Osteocyte (in vitro differentiated cells): ENCODE results near the gene PHGDH. TPM values are rescaled to one million over a fixed set of nuclear protein-coding genes. Genes with fewer than 3 reads are reported as not detected.
"Not testable (repeated sequence)": the region's sequence is repeated elsewhere in the genome, so short reads cannot be mapped to it uniquely, and the experiment has no call there.

Experiments
- DNase-seq: peaks from one replicate; pipeline ENCODE4 v3.0.0; 2021; ENCODE audit warnings: mixed read lengths; ENCODE audit not compliant: unreplicated experiment; ENCODE audit errors: extremely low spot score
- H3K27ac Mint-ChIP-seq: one replicate; pipeline ENCODE4 v1.8.0; 2021; ENCODE audit warnings: mild to moderate bottlenecking, mixed read lengths; ENCODE audit not compliant: unreplicated experiment
- H3K27me3 Mint-ChIP-seq: one replicate; pipeline ENCODE4 v1.8.0; 2021; ENCODE audit warnings: mixed read lengths; ENCODE audit not compliant: unreplicated experiment
- H3K36me3 Mint-ChIP-seq: one replicate; pipeline ENCODE4 v1.8.0; 2021; ENCODE audit warnings: mixed read lengths; ENCODE audit not compliant: unreplicated experiment
- H3K4me1 Mint-ChIP-seq: one replicate; pipeline ENCODE4 v1.8.0; 2021; ENCODE audit warnings: mixed read lengths; ENCODE audit not compliant: unreplicated experiment
- H3K4me3 Mint-ChIP-seq: one replicate; pipeline ENCODE4 v1.8.0; 2021; ENCODE audit warnings: mild to moderate bottlenecking, moderate library complexity, mixed read lengths; ENCODE audit not compliant: unreplicated experiment
- H3K9me3 Mint-ChIP-seq: one replicate; pipeline ENCODE4 v1.8.0; 2021; ENCODE audit warnings: mixed read lengths; ENCODE audit not compliant: unreplicated experiment
- CTCF ChIP-seq: fragments of 200-600 bp; sonication (generic); IDR thresholded peaks from 2 replicates; pipeline ENCODE4 v1.5.0; 2021; ENCODE audit warnings: antibody characterized with exemption, mild to moderate bottlenecking, moderate library complexity
- total RNA-seq: library from RNA; stranded (reverse); gene quantifications from 2 replicates; pipeline ENCODE4 v1.2.1, GENCODE V29; 2021

The PHGDH gene
- total RNA-seq, 1 donor from 2014 or later, result 271 TPM

GRCh38 chr1:119689511-119689910 is 22.2 kb upstream of the PHGDH start:
- H3K4me3 Mint-ChIP-seq, result no peak overlapping the region
- no peaks in the 10 kb centered on the region for H3K4me1 Mint-ChIP-seq
- no peaks in the 10 kb centered on the region for H3K36me3 Mint-ChIP-seq
- H3K27ac Mint-ChIP-seq, result no peak overlapping the region
- H3K9me3 Mint-ChIP-seq, result no peaks in the 10 kb centered on the region
- DNase-seq, result no peak
- TF ChIP-seq CTCF, result no peak
- H3K27me3 Mint-ChIP-seq, result peaks cover 55% of the 10 kb centered on the region

- H3K4me3 Mint-ChIP-seq, DNase-seq, H3K9me3 Mint-ChIP-seq, H3K4me1 Mint-ChIP-seq, H3K27ac Mint-ChIP-seq, H3K36me3 Mint-ChIP-seq: not testable (repeated sequence)
- peaks cover 69% of the 10 kb centered on the region for H3K27me3 Mint-ChIP-seq
Observed at GRCh38 chr1:119696863-119697262, 14.9 kb upstream of the PHGDH start.

DNA sequence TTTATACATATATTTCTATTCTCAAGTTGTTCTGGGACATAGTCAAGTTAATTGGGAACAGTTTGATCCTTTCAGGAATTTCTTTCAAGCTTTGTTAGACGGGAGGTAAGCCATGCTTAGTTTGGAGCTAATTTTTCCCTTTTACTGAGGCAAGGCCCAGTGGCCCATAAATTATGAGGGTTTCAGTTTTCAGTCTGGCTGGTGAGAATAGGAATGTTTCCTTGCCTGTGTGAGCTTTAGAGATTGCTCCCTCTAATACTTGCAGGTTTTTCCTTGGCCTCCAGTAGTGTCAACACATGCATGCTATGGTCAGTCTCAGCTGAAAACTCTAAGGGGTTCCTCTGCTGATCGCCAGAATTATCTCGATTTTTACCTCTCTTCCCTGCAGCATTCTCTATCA is 14.1 kb upstream of the PHGDH start:
- Mint-ChIP-seq H3K4me1 (no peaks in the 10 kb centered on the region), H3K27ac (no peak overlapping the region), H3K36me3 (peaks cover 3% of the 10 kb centered on the region), H3K27me3 (peaks cover 69% of the 10 kb centered on the region), H3K9me3 (peaks cover 17% of the 10 kb centered on the region), H3K4me3 (no peak overlapping the region)
- no peak for TF ChIP-seq CTCF
- no peak for DNase-seq

GRCh38 chr1:119700326-119700725 is 11.4 kb upstream of the PHGDH start:
- Mint-ChIP-seq H3K36me3 (peaks cover 3% of the 10 kb centered on the region), H3K27ac (no peak overlapping the region), H3K9me3 (peaks cover 17% of the 10 kb centered on the region), H3K27me3 (peaks cover 58% of the 10 kb centered on the region), H3K4me1 (no peaks in the 10 kb centered on the region), H3K4me3 (no peak overlapping the region)
- no peak for TF ChIP-seq CTCF
- no peak for DNase-seq

DNA sequence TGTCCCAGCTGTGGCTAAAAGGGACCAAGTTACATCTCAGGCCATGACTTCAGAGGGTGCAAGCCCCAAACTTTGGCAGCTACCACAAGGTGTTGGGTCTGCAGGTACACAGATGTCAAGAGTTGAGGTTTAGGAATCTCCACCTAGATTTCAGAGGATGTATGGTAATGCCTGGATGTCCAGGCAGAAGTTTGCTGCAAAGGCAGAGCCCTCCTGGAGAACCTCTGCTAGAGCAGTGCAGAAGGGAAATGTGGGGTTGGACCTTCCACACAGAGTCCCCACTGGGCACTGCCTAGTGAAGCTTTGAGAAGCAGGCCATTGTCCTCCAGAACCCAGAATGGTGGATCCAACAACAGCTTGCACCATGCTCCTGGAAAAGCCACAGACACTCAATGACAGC is 10.1 kb upstream of the PHGDH start:
- Mint-ChIP-seq H3K9me3 (peaks cover 17% of the 10 kb centered on the region), H3K4me3 (no peak overlapping the region), H3K4me1 (no peaks in the 10 kb centered on the region), H3K27me3 (peaks cover 47% of the 10 kb centered on the region), H3K36me3 (peaks cover 3% of the 10 kb centered on the region), H3K27ac (no peak overlapping the region)
- DNase-seq, result no peak
- no peak for TF ChIP-seq CTCF

GRCh38 chr1:119702384-119702783 is 9.3 kb upstream of the PHGDH start:
- peaks cover 17% of the 10 kb centered on the region for H3K9me3 Mint-ChIP-seq
- H3K27me3 Mint-ChIP-seq, result peaks cover 50% of the 10 kb centered on the region
- peaks cover 3% of the 10 kb centered on the region for H3K36me3 Mint-ChIP-seq
- DNase-seq, result no peak
- no peak for TF ChIP-seq CTCF
- H3K27ac Mint-ChIP-seq, result no peak overlapping the region
- H3K4me3 Mint-ChIP-seq, result no peak overlapping the region
- H3K4me1 Mint-ChIP-seq, result no peaks in the 10 kb centered on the region
